ENCODE results near the gene MPC1. TPM values are rescaled to one million over a fixed set of nuclear protein-coding genes. Genes with fewer than 3 reads are reported as not detected.

Gene MPC1
- total RNA-seq, 1 donor from 2014 or later, result 17.0 TPM

GRCh38 chr6:166423051-166423745, 40.5 kb upstream of the MPC1 start:
- Mint-ChIP-seq H3K4me1 (ENCODE audit: low read depth, unreplicated experiment) (peaks cover 22% of the 10 kb centered on the region), H3K27ac (ENCODE audit: unreplicated experiment) (no peak overlapping the region), H3K36me3 (ENCODE audit: unreplicated experiment) (no peaks in the 10 kb centered on the region), H3K4me3 (ENCODE audit: unreplicated experiment) (no peak overlapping the region), H3K9me3 (ENCODE audit: unreplicated experiment) (peaks cover 3% of the 10 kb centered on the region), H3K27me3 (ENCODE audit: unreplicated experiment) (no peaks in the 10 kb centered on the region)
- DNase-seq, result no peak
- no peak for TF ChIP-seq CTCF (IDR thresholded peaks at IDR 0.05; ENCODE audit: partially characterized antibody, unreplicated experiment)

DNA sequence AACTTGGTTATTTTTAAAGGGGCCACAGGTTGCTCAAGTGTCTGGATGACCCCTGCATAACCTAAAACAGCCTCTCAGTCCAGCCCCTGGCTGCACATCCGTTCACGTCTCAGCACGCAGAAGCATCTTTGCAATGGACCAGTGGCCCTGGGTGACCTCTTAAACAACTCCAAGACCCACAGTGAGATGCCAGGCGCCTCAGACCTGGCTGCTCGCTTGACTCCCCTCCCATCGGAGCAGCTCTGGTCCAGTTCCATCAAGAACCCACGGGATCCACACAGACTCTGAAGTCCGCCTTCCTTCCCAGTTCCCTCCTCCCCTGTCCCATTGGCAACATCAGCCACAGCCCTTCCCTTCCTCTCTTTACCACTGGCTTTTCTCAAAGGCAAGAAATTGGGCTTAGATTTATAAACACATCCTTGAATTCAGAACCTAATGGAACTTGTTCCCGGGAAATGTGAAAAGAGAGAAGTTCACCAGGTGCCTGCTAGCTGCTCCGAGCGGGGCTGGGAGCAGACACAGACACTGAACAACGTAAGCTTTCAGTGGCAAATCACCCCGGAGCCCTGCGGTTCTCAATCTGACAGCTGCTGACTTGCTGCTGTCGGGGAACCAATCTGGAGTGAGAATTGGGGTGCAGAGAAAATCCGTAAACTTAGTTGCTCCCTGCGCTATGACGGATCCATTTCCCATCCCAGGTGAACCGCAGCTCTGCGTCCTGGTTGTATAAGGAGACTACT, 39.6 kb upstream of the MPC1 start:
- TF ChIP-seq CTCF (IDR thresholded peaks at IDR 0.05; ENCODE audit: partially characterized antibody, unreplicated experiment), result no peak
- no peaks in the 10 kb centered on the region for H3K36me3 Mint-ChIP-seq (ENCODE audit: unreplicated experiment)
- peaks cover 3% of the 10 kb centered on the region for H3K9me3 Mint-ChIP-seq (ENCODE audit: unreplicated experiment)
- H3K4me1 Mint-ChIP-seq (ENCODE audit: low read depth, unreplicated experiment), result peaks cover 24% of the 10 kb centered on the region
- no peak overlapping the region for H3K27ac Mint-ChIP-seq (ENCODE audit: unreplicated experiment)
- no peaks in the 10 kb centered on the region for H3K27me3 Mint-ChIP-seq (ENCODE audit: unreplicated experiment)
- DNase-seq, result no peak
- H3K4me3 Mint-ChIP-seq (ENCODE audit: unreplicated experiment), result peak overlapping the region; percentile 18

DNA sequence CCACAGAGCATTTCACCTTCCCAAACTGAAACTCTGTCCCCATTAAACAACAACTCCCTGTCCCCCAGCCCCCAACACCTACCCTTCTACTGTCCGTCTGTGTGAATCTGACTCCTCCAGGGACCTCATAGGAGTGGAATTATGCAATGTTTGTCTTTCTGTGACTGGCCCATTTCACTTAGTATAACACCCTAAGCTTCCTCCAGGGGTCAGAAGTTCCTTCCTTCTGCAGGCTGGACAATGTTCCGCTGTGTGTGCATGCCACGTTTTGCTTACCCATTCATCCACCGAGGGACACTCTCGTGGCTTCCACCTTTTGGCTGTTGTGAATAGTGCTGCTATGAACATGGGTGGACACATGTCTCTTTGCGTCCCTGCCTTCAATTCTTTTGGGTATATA, 37.6 kb upstream of the MPC1 start:
- H3K4me1 Mint-ChIP-seq (ENCODE audit: low read depth, unreplicated experiment), result peaks cover 28% of the 10 kb centered on the region
- H3K9me3 Mint-ChIP-seq (ENCODE audit: unreplicated experiment), result peaks cover 14% of the 10 kb centered on the region
- no peak for TF ChIP-seq CTCF (IDR thresholded peaks at IDR 0.05; ENCODE audit: partially characterized antibody, unreplicated experiment)
- DNase-seq, result no peak
- no peak overlapping the region for H3K4me3 Mint-ChIP-seq (ENCODE audit: unreplicated experiment)
- peaks cover 9% of the 10 kb centered on the region for H3K27me3 Mint-ChIP-seq (ENCODE audit: unreplicated experiment)
- peaks cover 16% of the 10 kb centered on the region for H3K36me3 Mint-ChIP-seq (ENCODE audit: unreplicated experiment)
- H3K27ac Mint-ChIP-seq (ENCODE audit: unreplicated experiment), result peak overlapping the region; percentile 26

GRCh38 chr6:166419717-166420116, 37.0 kb upstream of the MPC1 start:
- Mint-ChIP-seq H3K9me3 (ENCODE audit: unreplicated experiment) (peaks cover 14% of the 10 kb centered on the region), H3K36me3 (ENCODE audit: unreplicated experiment) (peaks cover 20% of the 10 kb centered on the region), H3K27me3 (ENCODE audit: unreplicated experiment) (peaks cover 9% of the 10 kb centered on the region), H3K27ac (ENCODE audit: unreplicated experiment) (no peak overlapping the region), H3K4me1 (ENCODE audit: low read depth, unreplicated experiment) (peaks cover 28% of the 10 kb centered on the region), H3K4me3 (ENCODE audit: unreplicated experiment) (no peak overlapping the region)
- no peak for TF ChIP-seq CTCF (IDR thresholded peaks at IDR 0.05; ENCODE audit: partially characterized antibody, unreplicated experiment)
- DNase-seq, result no peak

GRCh38 chr6:166419286-166419685, 36.5 kb upstream of the MPC1 start:
- no peak for TF ChIP-seq CTCF (IDR thresholded peaks at IDR 0.05; ENCODE audit: partially characterized antibody, unreplicated experiment)
- peaks cover 9% of the 10 kb centered on the region for H3K27me3 Mint-ChIP-seq (ENCODE audit: unreplicated experiment)
- no peak overlapping the region for H3K4me3 Mint-ChIP-seq (ENCODE audit: unreplicated experiment)
- DNase-seq, result no peak
- no peak overlapping the region for H3K27ac Mint-ChIP-seq (ENCODE audit: unreplicated experiment)
- H3K4me1 Mint-ChIP-seq (ENCODE audit: low read depth, unreplicated experiment), result peaks cover 28% of the 10 kb centered on the region
- peaks cover 14% of the 10 kb centered on the region for H3K9me3 Mint-ChIP-seq (ENCODE audit: unreplicated experiment)
- H3K36me3 Mint-ChIP-seq (ENCODE audit: unreplicated experiment), result peaks cover 20% of the 10 kb centered on the region
